Stomach (tissue), 9 donors: ENCODE measurements around the gene NHLH2. TPM values are rescaled to one million over a fixed set of nuclear protein-coding genes. Genes with fewer than 3 reads are reported as not detected.

Experiments
- DNase-seq, 2 donors: peaks; one replicate each; pipeline versions ENCODE4 v3.0.0 to v3.0.0-alpha.2; 2013 to 2019
- H3K27ac ChIP-seq, 5 donors: fragments of 200-600 bp in 4 of 5; sonication (generic) in 4 of 5; one replicate each; pipeline ENCODE4 v1.5.1; 2013 to 2019; ENCODE audit warnings: mild to moderate bottlenecking in 1 of 5, moderate library complexity in 1 of 5
- H3K27me3 ChIP-seq, 3 donors: fragments of 200-600 bp; sonication (generic); one replicate each; pipeline ENCODE4 v1.5.1; 2017 to 2019; ENCODE audit warnings: mixed run types in 1 of 3
- H3K36me3 ChIP-seq, 4 donors: fragments of 200-600 bp; sonication (generic); 1 replicate in 3 of 4; 2 replicates in 1 of 4; pipeline ENCODE4 v1.5.1; 2016 to 2019
- H3K4me1 ChIP-seq, 4 donors: fragments of 200-600 bp; sonication (generic); one replicate each; pipeline ENCODE4 v1.5.1; 2016 to 2019
- H3K4me3 ChIP-seq, 4 donors: fragments of 200-600 bp; sonication (generic) in 3 of 4; one replicate each; pipeline ENCODE4 v1.5.1; 2016 to 2019; ENCODE audit warnings: mild to moderate bottlenecking in 1 of 4
- H3K9me3 ChIP-seq, 4 donors: fragments of 200-600 bp; sonication (generic); one replicate each; pipeline ENCODE4 v1.5.1; 2016 to 2019
- CTCF ChIP-seq, 7 experiments: fragments of 450-650 bp in 4 of 7; fragments of 200-600 bp in 3 of 7; sonication (generic) in 3 of 7; IDR thresholded peaks; one replicate each; pipeline ENCODE4 v1.5.1; 2016 to 2019; ENCODE audit warnings: antibody characterized with exemption in 7 of 7, control low read depth in 2 of 7, mild to moderate bottlenecking in 1 of 7
- EP300 ChIP-seq: sonication (generic); formaldehyde crosslinking; IDR thresholded peaks from one replicate; pipeline ENCODE4 v1.6.1; 2017; ENCODE audit warnings: antibody characterized with exemption
- POLR2A ChIP-seq, 4 donors: fragments of 450-650 bp; IDR thresholded peaks; one replicate each; pipeline ENCODE4 v1.6.1; 2016; ENCODE audit warnings: antibody characterized with exemption in 4 of 4, control low read depth in 2 of 4, mild to moderate bottlenecking in 1 of 4, moderate library complexity in 1 of 4
- POLR2AphosphoS5 ChIP-seq, 3 donors: sonication (generic); formaldehyde crosslinking; IDR thresholded peaks; one replicate each; pipeline ENCODE4 v1.6.1; 2016; ENCODE audit warnings: antibody characterized with exemption in 3 of 3
- WGBS, 5 donors: extraction: QIAGEN DNeasy Blood & Tissue Kit in 3 of 5; methylation state at CpG; one replicate each; pipeline versions ENCODE4 v1.1.5 to v1.1.7; 2013 to 2018; 5-methylcytosine and 5-hydroxymethylcytosine counted together
- intact Hi-C: fragments of 100-400 bp; cut with DNase I; formaldehyde crosslinking; loops from one replicate; pipeline ENCODE4 v1.15.1; 2023; ENCODE audit warnings: low total_unique reads
- polyA plus RNA-seq, 3 donors: library from polyadenylated mRNA; stranded (reverse); fragments of 200-250 nt; gene quantifications; one replicate each; pipeline ENCODE4 v1.2.3, GENCODE V29; 2013
- total RNA-seq, 5 donors: library from RNA; depleted of rRNA; stranded (reverse); fragments of >200 nt; gene quantifications; one replicate each; pipeline versions ENCODE4 v1.1.0 to v1.2.3, GENCODE V29; 2014 to 2016
- donor health status: healthy with polysubstance abuse.
- donor health status: Bipolar disorder and iron deficiency.
- donor health status: healthy.

Gene NHLH2
- total and polyA plus RNA-seq, 8 donors, result 0.31 to 1.5 TPM; not detected in 6

GRCh38 chr1:115850937-115851336, 10.0 kb upstream of the NHLH2 start:
- peaks cover 0 to 10% (median 5%) of the 10 kb centered on the region in 4 donors for H3K9me3 ChIP-seq
- no peak for DNase-seq
- no peak overlapping the region for H3K4me3 ChIP-seq
- intact Hi-C loops, result no loop called here
- H3K36me3 ChIP-seq, result no peaks in the 10 kb centered on the region
- H3K27me3 ChIP-seq, result peaks cover 0 to 10% (median 4%) of the 10 kb centered on the region in 3 donors
- no peak for TF ChIP-seq EP300
- TF ChIP-seq CTCF (IDR thresholded peaks at IDR 0.05), result no peak
- no peak for TF ChIP-seq POLR2A (IDR thresholded peaks at IDR 0.05)
- no peak for TF ChIP-seq POLR2AphosphoS5 (IDR thresholded peaks at IDR 0.05)
- no peaks in the 10 kb centered on the region for H3K4me1 ChIP-seq
- 73 to 92% (median 87%) methylated on average over 2 of the region's 2 CpGs for WGBS, 5 donors
- H3K27ac ChIP-seq, result no peak overlapping the region

GRCh38 chr1:115847787-115848186, 6.9 kb upstream of the NHLH2 start:
- 63 to 80% (median 64%) methylated on average over 1 of the region's 1 CpG for WGBS, 5 donors
- H3K27me3 ChIP-seq, result peaks cover 0 to 36% (median 4%) of the 10 kb centered on the region in 3 donors

GRCh38 chr1:115842948-115843347, 2.0 kb upstream of the NHLH2 start:
- intact Hi-C loops, result no loop called here
- DNase-seq, result no peak
- H3K36me3 ChIP-seq, result no peaks in the 10 kb centered on the region
- WGBS, 5 donors, result 63 to 85% (median 67%) methylated on average over 1 of the region's 1 CpG
- H3K4me1 ChIP-seq, result peaks cover 20 to 24% (median 21%) of the 10 kb centered on the region in 4 donors
- H3K4me3 ChIP-seq, result no peak overlapping the region
- no peak for TF ChIP-seq CTCF (IDR thresholded peaks at IDR 0.05)
- TF ChIP-seq POLR2A (IDR thresholded peaks at IDR 0.05), result no peak
- TF ChIP-seq EP300, result no peak
- TF ChIP-seq POLR2AphosphoS5 (IDR thresholded peaks at IDR 0.05), result no peak
- H3K9me3 ChIP-seq, result no peaks in the 10 kb centered on the region
- no peak overlapping the region for H3K27ac ChIP-seq
- H3K27me3 ChIP-seq, result peaks cover 28 to 84% (median 47%) of the 10 kb centered on the region in 3 donors

More at GRCh38 chr1:115847787-115848186, 6.9 kb upstream of the NHLH2 start:
- H3K27ac ChIP-seq, result no peak overlapping the region
- H3K36me3 ChIP-seq, result no peaks in the 10 kb centered on the region
- DNase-seq, result no peak
- peaks cover 0 to 5% (median 2%) of the 10 kb centered on the region in 4 donors for H3K9me3 ChIP-seq
- H3K4me1 ChIP-seq, result no peaks in the 10 kb centered on the region
- no peak for TF ChIP-seq CTCF (IDR thresholded peaks at IDR 0.05)
- no peak for TF ChIP-seq POLR2AphosphoS5 (IDR thresholded peaks at IDR 0.05)
- TF ChIP-seq EP300, result no peak
- TF ChIP-seq POLR2A (IDR thresholded peaks at IDR 0.05), result no peak
- intact Hi-C loops, result no loop called here
- no peak overlapping the region for H3K4me3 ChIP-seq

- no peaks in the 10 kb centered on the region for H3K9me3 ChIP-seq
- WGBS, 5 donors, result 5 to 9% (median 6%) methylated on average over 23 of the region's 23 CpGs
- H3K27me3 ChIP-seq, result peaks cover 33 to 97% (median 58%) of the 10 kb centered on the region in 3 donors
- peak overlapping the region; percentile 29 to 58 (median 32) for H3K4me3 ChIP-seq
- TF ChIP-seq CTCF (IDR thresholded peaks at IDR 0.05), result no peak
- no peak for TF ChIP-seq POLR2A (IDR thresholded peaks at IDR 0.05)
- no peak for TF ChIP-seq EP300
- no peak for TF ChIP-seq POLR2AphosphoS5 (IDR thresholded peaks at IDR 0.05)
- H3K27ac ChIP-seq, result no peak overlapping the region
- H3K36me3 ChIP-seq, result no peaks in the 10 kb centered on the region
- intact Hi-C loops, result no loop called here
- peak in 1 of 2 donors; percentile 15 for DNase-seq
- H3K4me1 ChIP-seq, result peaks cover 23 to 29% (median 26%) of the 10 kb centered on the region in 4 donors
These were observed 1.2 kb downstream of the NHLH2 start for GRCh38 chr1:115839679-115840237.
